ENCODE measurements around the gene GPSM1. TPM values are rescaled to one million over a fixed set of nuclear protein-coding genes. Genes with fewer than 3 reads are reported as not detected.

Gene GPSM1
- total RNA-seq, 1 donor from 2014 or later = 37.1 TPM

DNA sequence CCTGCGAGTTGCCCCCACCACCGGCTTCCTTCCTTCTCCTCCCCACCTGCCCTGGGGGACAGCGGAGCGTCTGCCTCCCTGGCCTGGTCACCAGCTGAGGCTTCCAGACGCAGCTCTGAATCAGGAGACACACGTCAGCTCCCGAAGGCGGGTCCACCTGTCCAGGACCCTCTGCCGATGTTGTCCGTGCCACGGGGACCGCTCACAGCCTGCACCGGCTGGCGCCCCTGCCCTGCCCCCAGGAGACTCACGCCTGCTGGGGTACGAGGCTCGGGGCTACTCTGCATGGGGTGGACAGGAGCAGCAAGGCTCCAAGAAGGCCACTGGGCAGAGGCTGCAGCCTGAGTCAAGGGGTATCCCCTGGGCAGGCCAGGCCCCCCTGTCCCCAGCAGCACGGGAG lies 21.5 kb upstream of the GPSM1 start:
- no peak for DNase-seq

DNA sequence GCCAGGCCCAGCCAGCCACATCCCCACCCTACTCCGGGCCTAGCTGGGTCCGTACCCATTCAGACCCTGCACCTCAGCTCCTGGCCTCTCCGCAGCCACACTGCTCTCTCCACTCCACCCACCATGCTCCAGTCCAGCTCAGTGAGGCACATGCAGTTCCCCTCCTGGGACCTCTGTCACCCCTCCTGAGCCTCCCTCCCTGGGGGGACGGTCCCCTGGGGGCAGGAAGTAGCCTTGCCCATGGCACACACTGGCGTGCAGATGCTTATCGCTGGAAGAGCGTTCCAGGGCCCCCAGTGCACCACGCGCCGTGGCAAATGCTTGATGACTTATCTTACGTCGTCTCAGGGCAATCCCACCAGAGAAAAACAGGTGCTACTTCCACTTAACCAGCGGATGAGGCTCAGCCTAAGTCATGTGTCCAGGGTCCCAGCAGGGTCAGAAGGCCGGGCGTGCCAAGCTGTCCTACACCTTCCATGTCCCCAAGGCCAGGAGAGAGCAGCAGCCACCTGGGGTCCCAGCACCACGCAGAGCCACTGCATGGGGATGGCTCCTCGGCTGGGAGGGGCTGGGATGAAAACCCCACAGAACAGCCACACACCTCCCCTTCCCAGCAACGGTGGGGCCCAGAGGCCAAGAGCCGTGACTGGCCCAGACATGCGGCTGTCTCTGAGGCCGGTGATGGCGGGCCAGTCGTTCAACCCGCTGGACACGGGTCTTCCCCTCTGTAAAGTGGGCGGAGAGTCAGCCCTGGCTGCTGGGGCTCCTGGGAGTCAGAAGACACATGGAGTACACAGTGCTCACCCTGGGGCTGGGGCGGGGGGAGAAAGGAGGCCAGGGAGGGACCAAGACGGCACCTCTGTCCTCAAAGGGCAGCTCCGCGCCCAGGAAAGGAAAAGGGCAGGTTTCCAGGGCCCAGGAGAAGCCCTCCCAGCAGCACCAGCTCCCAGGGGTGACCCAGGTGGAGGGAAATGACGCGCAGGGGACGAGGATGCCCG lies 20.8 kb upstream of the GPSM1 start:
- DNase-seq = no peak

DNA sequence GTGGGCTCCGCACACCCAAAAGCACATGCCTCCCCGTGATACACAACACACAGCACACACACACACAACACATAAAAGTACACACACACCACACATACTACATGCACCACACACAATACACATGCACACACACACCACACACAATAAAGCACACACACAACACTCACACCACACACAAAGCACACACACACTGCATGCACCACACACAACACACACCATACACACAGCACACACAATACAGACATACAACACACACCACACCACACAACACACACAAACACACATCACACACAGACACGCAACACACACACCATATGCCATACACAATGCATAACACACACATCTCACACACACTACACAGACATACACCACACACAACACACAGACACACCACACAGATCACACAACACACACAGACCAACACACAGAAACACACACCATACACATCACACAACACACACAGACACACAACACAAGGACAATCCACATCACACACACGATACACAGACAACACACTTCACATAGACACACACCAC lies 20.1 kb upstream of the GPSM1 start:
- no peak for DNase-seq

DNA sequence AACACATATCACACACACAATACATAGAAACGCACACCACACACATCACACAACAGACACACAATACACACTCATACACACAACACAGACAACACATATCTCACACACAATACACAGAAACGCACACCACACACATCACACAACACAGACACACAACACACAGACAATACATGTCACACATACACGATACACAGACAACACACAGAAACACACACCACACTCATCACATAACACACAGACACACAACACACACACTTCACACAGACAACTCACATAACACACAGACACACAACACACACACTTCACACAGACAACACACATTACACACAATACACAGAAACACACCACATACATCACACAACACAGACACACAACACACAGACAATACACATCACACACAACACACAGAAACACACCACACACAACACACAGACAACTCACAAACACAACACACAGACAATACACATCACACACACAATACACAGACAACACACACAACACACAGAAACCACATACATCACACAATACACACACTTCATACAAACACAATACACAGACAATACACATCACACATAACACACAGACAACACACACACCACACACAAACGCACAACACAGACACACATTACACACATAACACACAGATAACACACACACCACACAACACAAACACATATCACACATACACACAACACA lies 19.2 kb upstream of the GPSM1 start:
- no peak for DNase-seq

DNA sequence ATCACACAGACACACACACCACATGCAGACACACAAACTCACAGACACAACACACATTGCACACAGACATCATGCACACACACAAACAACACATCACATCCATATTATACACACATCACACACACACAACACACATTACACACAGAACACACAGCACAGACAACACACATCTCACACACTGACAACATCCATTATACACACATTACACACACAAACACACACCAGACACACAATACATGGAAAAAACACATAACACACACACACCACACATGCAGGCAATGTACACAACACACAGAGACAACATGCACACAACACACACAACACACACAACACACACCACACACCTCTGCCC lies 18.7 kb upstream of the GPSM1 start:
- DNase-seq = no peak

DNA sequence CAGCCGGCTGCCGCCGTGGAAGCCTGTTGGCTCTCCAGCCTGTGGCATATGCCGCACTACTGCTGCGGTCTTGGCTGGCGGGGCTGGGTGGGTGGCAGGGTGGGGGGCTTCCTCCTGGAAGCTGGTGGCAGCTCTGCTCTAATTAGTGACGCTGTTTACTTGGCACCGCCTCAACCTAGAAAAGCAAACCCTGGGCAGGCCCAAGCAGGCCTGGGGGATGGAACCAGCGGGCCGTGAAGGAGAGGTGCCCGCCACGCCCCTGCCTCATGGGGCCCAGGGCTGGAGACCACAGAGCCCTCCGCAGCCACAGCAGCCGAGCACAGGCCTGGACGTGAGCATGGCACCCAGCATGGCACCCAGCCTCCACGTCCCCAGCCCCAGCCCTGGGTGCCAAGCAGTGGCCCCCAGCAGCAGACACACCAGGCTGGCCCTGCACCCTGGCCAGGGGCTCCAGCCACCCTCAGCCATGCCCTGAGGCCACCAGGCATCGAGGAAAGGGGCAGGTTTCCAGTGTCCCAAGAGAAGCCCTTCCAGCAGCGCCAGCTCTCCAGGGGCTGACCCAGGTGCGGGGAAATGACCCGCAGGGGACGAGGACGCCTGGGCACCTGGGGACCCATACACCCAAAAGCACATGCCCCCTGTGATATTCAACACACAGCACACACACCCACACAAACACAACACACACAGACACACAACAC lies 18.1 kb upstream of the GPSM1 start:
- DNase-seq = no peak

DNA sequence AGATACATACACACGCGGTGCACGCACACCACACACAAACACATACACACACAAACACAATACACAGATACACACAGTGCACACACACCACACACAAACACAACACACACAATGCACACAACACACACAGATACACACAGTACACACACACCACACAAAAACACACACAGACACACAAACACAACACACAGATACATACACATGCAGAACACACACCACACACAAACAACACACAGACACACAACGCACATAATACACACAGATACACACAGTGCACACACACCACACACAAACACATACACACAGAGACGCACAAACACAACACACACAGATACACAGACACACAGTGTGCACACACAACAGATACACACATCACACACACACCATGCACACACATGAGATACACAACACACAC lies 17.5 kb upstream of the GPSM1 start:
- DNase-seq = no peak

DNA sequence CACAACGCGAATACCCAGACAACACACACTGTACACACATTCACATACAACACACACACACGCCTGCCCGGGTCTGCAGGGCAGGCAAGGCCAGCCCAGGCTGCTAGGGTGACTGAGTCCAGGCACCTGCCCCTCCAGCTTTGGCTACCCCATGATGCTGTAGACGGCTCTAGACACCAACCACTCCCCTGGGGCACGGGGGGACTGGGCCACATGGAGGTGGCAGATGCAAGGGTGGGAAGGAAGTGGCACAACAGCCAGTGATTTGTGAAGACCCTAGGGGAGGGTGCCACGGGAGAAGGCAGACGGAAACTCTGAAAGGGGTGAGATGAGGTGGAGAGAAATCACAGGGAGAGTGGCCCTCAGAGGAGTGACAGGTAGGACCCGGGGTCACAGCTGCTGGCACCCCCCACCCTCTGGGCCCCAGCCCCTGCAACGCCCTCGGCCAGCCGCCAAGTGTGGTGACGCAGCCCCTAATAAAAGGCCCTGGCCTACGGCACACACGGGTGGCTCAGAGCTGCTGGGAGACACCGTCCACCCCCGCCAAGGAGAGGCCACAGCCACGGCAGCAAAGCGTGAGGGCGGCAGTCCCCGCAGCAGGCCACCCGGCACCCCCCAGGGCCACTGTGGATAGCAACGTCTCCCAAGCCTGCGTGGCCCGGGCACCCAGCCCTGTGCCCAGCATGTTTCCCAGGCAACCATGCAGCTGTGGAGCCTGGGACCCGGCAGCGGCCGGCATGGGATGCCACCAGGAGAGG lies 16.9 kb upstream of the GPSM1 start:
- DNase-seq = no peak

DNA sequence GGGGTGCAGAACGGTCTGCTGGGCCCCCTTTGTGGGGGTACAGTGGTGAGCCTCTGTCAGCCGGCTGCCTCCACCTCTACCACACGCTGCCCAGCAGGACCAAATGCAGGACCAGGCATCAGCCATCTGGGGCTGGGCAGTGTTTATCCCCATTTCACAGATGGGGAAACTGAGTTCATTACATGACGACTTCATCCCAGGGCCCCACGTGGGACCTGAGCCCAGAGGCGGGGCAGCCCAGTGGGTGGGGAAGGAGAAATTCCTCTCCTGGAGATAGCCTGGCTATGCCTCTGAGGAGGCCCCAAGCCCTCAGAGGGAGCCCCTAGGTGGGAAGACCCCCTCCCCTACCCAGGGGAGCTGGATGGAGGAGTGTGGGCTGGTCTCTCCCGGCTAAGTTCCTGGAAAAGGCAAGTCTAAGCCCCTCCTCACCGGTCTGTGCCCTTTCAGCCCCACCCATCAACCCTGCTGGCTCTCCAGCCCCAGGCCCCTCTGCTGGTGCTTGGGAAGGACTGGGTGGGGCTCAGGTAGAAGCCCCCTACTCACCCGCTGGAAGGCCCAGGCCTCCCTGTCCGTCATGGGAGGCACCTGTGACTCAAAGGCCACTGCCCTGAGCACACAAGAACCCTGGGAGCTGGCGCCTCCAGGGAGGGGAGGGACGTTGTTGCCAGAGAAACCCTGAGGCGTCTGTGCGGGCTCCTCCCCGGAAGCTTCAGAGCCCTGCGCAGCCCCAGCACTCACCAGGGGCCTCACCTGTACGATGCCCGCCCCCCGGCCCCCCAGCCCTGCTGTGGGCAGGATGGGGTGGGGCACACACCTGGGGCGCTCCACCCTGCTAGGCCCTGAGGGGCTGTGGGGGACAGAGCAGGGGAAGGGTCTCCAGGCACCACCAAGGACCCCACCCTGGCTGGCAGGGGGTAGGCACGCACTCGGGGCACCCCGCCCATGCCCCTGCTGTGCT lies 16.0 kb upstream of the GPSM1 start:
- DNase-seq = no peak

DNA sequence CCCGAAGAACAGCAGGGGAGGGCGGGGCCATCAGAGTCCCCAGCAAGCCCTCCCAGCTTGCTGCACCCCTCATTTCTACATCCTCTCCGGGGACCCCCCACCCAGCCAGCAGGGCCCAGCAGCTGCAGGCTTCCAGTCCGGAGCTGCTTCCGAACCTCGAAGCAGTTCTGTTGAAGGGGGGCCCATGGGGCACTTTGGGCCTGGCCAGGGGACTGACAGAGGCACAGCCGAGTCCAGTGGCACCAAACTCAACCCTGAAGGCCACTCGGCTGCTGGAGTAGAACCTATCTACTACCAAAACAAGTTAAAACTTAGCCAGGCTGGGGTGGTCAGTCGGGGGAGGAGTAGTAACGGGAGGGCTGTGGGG lies 15.3 kb upstream of the GPSM1 start:
- no peak for DNase-seq

DNA sequence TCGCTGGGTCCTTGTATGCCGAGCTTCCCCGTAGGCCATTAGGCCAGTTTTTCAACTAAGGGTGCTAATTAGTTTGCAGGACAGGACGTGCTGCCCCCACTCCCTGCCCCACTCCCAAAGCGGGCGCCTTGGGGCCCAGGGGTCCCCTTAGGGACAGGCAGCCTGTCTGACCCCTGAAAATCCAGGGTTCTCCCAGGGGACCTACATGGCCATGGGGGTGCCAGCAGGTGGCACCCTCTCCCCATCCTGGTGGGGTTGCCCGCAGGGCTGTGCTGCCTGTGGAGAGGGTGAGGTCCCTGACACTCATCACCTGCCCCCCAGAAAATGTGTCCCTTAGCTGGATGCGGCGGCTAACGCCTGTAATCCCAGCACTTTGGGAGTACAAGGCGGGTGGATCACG lies 14.9 kb upstream of the GPSM1 start:
- DNase-seq = peak; percentile 64

DNA sequence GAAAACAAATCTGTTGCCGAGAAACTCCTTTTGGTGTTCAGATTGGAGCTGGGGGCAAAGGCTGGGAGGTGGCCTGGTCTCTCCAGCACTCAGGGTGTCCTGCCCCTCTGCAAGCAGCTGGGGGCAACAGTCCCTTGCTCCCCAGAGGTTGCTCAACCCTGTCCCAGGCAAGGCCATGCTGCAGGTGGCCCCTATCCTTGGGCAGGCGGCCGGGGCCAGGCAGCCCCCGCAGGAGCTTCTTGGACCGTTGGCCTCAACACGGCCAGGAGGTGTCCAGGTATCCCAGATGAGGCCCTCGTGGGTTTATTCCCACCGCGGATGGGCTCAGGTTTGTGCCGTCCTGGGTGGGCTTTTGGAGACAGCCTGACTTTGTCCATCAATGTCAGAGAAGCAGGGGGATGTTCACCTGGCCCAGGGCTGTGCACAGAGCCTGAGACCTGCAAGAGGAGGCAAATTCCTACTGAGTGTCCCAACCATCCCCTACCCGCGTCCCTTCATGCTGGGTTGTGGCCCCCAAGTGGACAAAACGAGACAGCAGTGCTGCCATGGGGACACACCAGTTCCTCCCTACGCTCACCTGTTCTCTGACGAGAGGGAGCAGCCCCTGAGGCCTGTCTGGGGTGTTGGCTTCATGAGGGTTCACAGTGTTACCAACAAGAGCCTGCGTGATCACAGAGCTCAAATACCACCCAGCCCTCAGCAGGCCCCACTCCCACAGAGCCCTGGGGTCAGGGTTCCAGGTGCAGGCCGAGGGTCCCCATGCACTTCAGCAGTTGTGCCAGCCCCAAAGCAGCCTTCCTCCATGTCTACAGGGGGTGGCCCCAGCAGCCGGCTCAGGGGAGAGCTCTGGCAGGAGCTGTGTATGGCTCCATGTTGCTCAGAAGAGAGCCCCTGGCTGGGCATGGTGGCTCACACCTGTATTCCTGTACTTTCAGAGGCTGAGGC lies 14.0 kb upstream of the GPSM1 start:
- no peak for DNase-seq

DNA sequence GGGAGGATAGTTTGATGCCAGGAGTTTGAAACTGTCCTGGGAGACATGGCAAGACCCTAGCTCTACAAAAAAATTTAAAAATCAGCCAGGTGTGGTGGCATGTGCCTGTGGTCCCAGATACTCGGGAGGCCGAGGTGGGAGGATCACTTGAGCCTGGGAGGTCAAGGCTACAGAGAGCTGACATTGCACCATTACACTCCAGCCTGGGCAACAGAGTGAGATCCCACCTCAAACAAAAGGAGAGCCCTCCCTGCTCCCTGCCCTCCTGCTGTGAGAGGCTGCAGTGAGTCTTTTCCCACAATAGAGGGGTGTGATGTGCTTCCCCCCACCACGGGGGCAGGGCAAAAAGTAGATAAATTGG lies 13.3 kb upstream of the GPSM1 start:
- DNase-seq = no peak

DNA sequence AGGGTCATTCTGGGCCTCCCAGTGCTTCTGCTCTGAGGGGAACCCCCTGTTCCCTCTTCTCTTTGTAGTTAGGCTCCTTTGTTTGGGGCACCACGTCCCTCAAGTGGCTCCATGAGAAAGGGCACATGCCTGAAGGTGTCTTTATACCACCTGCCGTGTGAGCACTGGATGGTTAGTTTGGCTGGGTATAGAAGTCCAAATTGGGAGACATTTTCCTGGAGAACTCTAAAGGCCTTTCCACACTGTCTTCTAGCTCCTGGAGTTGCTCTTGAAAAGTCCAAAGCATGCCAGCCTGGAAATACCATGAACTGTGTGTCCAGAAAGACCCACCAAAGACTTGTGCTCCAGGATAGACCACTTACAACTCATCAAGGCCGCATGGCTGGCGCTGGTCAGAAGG lies 12.4 kb upstream of the GPSM1 start:
- no peak for DNase-seq

DNA sequence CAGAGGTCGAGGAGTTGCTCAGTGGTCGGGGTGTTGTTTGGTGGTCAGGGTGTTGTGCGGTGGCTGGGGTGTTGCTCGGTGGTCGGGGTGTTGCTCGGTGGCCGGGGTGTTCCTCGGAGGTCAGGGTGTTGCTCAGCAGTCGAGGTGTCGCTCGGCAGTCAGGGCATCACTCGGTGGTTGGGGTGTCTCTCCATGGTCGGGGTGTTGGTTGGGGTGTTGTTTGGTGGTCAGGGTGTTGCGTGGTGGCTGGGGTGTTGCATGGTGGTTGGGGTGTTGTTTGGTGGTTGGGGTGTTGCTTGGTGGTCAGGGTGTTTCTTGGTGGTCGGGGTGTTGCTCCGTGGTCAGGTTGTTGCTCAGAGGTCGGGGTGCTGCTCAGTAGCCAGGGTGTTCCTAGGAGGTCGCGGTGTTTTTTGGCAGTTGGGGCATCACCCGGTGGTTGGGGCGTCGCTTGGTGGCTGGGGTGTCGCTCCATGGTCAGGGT lies 11.0 kb upstream of the GPSM1 start:
- no peak for DNase-seq

DNA sequence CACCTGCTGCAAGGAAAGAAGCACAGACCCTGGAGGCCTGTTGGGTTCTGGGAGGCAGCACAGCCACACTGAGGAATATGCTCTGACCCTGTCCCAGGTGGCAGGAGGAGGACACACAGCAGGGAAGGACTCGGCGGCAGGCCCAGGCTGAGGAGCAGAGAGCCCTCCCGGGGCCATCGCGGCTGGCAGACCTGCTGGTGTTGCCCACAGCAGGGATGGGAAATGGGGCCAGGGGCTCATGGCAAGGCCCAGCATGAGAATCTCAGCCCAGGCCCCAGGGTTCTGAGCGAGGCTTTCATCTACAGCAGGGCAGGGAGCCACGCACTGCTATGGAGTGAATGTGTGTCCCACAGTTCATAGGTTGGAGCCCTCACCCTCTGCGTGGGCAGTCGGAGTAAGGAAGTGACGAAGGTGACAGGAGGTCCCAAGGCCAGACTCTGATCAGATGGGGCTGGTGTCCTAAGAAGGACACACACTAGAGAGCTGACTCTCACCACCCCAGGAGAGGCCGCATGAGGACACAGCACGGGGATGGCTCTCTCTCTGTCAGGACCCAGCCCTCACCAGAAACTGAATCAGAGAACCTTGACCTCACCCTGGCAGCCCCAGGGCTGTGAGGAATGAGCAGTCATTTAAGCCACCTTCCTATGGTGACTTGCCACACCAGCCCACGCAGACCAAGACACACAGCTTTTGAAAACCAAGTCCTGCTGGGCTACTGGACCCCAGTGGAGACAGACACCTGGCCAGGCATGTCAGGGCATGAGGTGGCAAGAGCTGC lies 10.3 kb upstream of the GPSM1 start:
- DNase-seq = no peak

DNA sequence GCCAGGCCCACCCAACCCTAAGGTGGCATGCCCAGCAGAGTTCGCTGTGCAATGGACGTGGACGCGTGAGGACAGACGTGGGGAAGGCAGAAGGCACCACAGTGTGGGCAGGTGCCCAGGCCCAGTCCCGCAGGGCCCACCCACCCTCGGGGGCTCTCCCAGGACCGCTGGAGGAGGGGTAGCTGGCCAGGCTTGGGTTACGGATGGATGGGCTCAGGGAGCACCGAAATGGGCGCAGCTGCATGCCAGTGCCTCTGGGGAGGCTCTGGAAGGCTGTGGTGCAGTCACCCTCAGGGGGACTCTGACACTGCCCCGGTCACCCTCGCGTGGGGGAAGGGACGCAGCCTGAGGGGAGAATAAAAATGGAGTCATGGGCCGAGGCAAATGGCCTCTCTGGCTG lies 9.6 kb upstream of the GPSM1 start:
- DNase-seq = no peak

DNA sequence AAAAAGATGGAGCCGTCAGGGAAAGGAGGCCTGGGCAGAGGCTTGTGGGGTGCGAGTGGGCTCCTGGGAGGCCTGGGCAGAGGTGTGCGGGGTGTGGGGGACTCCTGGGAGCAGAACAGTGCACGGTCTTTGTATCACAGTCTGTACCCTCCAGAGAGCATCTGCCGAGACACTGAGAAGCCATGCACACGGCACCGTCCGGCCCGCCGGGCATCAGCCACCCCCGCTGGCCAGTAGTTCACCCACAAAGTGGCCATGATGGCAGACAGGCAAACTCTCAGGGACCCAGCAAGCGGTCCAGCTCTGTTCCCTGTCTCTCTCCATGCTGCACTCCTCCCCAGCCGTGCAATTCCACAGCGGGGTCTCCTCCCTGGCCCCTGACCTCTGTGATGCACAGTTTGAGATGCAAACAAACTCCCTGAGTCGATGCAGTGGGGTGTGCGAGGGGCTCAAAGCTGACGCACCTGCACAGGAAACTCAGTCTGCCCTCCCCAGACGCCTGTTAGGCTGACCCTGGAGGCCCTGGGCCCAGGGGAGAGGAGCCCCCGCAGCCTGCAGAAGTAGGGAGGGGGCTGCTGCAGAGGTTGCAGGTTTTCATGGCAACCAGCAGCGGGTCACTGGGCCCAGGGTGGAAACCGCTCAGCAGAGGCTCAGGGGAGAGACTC lies 9.1 kb upstream of the GPSM1 start:
- DNase-seq = no peak
